HepG2 (cell line): ENCODE data around the gene MED22. TPM values are rescaled to one million over a fixed set of nuclear protein-coding genes. Genes with fewer than 3 reads are reported as not detected.

Source experiments
- ARHGAP35 ChIP-seq: sonication (generic); formaldehyde crosslinking; IDR thresholded peaks from 2 replicates; pipeline ENCODE4 v1.9.0; 2022; ENCODE audit warnings: mild to moderate bottlenecking, inconsistent platforms, moderate library complexity, missing genetic modification reagents, borderline replicate concordance
- BORCS8-MEF2B ChIP-seq: sonication (generic); formaldehyde crosslinking; IDR thresholded peaks from 2 replicates; pipeline ENCODE4 v1.8.0; 2022; ENCODE audit warnings: mild to moderate bottlenecking, missing genetic modification reagents
- DNMT1 ChIP-seq: sonication (generic); formaldehyde crosslinking; IDR thresholded peaks from 2 replicates; pipeline ENCODE4 v1.5.1; 2020; ENCODE audit warnings: mild to moderate bottlenecking, missing genetic modification reagents
- DPF2 ChIP-seq: sonication (generic); formaldehyde crosslinking; IDR thresholded peaks from 2 replicates; pipeline ENCODE4 v1.4.0; 2020; ENCODE audit warnings: mild to moderate bottlenecking, low read depth, missing genetic modification reagents, borderline replicate concordance
- GABPB1 ChIP-seq: IDR thresholded peaks from 2 replicates; pipeline ENCODE4 v1.6.1; 2016; ENCODE audit warnings: mild to moderate bottlenecking, missing genetic modification reagents, moderate library complexity, missing compliant biosample characterization
- KDM1A ChIP-seq: IDR thresholded peaks from 2 replicates; pipeline ENCODE4 v1.6.1; 2016; ENCODE audit warnings: missing compliant biosample characterization
- PHB2 ChIP-seq: fragments of 450-650 bp; IDR thresholded peaks from 2 replicates; pipeline ENCODE4 v1.6.1; 2018; ENCODE audit not compliant: partially characterized antibody
- PITX1 ChIP-seq: sonication (generic); formaldehyde crosslinking; IDR thresholded peaks from 2 replicates; pipeline ENCODE4 v1.5.1; 2020; ENCODE audit warnings: mild to moderate bottlenecking, missing genetic modification reagents
- RORA ChIP-seq: sonication (generic); formaldehyde crosslinking; IDR thresholded peaks from 2 replicates; pipeline ENCODE4 v1.5.0; 2020; ENCODE audit warnings: mild to moderate bottlenecking, missing genetic modification reagents, moderate library complexity
- SKI ChIP-seq: fragments of 450-650 bp; IDR thresholded peaks from one replicate; pipeline ENCODE4 v1.6.1; 2018; ENCODE audit warnings: mild to moderate bottlenecking; ENCODE audit not compliant: partially characterized antibody
- SPEN ChIP-seq: sonication (generic); formaldehyde crosslinking; IDR thresholded peaks from 2 replicates; pipeline ENCODE4 v1.5.1; 2020; ENCODE audit warnings: low read depth, mild to moderate bottlenecking, missing genetic modification reagents
- SRF ChIP-seq: IDR thresholded peaks from 2 replicates; pipeline ENCODE4 v1.6.1; 2011; ENCODE audit warnings: mild to moderate bottlenecking, low read depth, low read length, moderate library complexity
- ZFP41 ChIP-seq: sonication (generic); formaldehyde crosslinking; IDR thresholded peaks from 2 replicates; pipeline ENCODE4 v1.4.0; 2020; ENCODE audit warnings: mild to moderate bottlenecking, missing genetic modification reagents, borderline replicate concordance
- ZNF232 ChIP-seq: sonication (generic); formaldehyde crosslinking; IDR thresholded peaks from 2 replicates; pipeline ENCODE4 v1.4.0; 2020; ENCODE audit warnings: missing genetic modification reagents, borderline replicate concordance
- ZNF337 ChIP-seq: sonication (generic); formaldehyde crosslinking; IDR thresholded peaks from 2 replicates; pipeline ENCODE4 v1.5.1; 2020; ENCODE audit warnings: missing genetic modification reagents, low read depth, mild to moderate bottlenecking, borderline replicate concordance
- ZNF550 ChIP-seq: sonication (generic); formaldehyde crosslinking; IDR thresholded peaks from 2 replicates; pipeline ENCODE4 v1.4.0; 2020; ENCODE audit warnings: mild to moderate bottlenecking, missing genetic modification reagents, borderline replicate concordance
- polyA plus RNA-seq, 8 experiments: library from polyadenylated mRNA; depleted of rRNA in 3 of 8; stranded (reverse) in 7 of 8; unstranded in 1 of 8; fragments of >200 nt; fragmentation: Illumina TruSeq in 4 of 8; extraction: Trizol in 4 of 8; gene quantifications; 2 replicates each; pipeline versions ENCODE4 v1.2.1 to v1.2.3, GENCODE V29; 2011 to 2016; ENCODE audit warnings: low read depth in 4 of 8, missing spikeins in 1 of 8, mixed read lengths in 1 of 8; ENCODE audit not compliant: insufficient read depth in 1 of 8
- total RNA-seq, 5 experiments: library from RNA; depleted of rRNA; stranded (reverse); fragments of >200 nt; fragmentation: Illumina TruSeq; extraction: Trizol; gene quantifications; 2 replicates each; pipeline ENCODE4 v1.2.3, GENCODE V29; 2016; ENCODE audit warnings: low read depth in 1 of 5
- TF ChIP-seq, protein P1 (sequence below): sonication (generic); formaldehyde crosslinking; IDR thresholded peaks from 2 replicates; pipeline ENCODE4 v1.5.0; 2020; ENCODE audit warnings: mild to moderate bottlenecking, missing genetic modification reagents, borderline replicate concordance
- TF ChIP-seq, protein P2 (sequence below): sonication (generic); formaldehyde crosslinking; IDR thresholded peaks from 2 replicates; pipeline ENCODE4 v1.4.0; 2020; ENCODE audit warnings: missing genetic modification reagents, borderline replicate concordance
- TF ChIP-seq, protein P3 (sequence below): sonication (generic); formaldehyde crosslinking; IDR thresholded peaks from 2 replicates; pipeline ENCODE4 v1.5.0; 2020; ENCODE audit warnings: missing genetic modification reagents
- TF ChIP-seq, protein P4 (sequence below): sonication (generic); formaldehyde crosslinking; IDR thresholded peaks from 2 replicates; pipeline ENCODE4 v1.8.0; 2022; ENCODE audit warnings: missing genetic modification reagents, mild to moderate bottlenecking, borderline replicate concordance

MED22 gene
- total and polyA plus RNA-seq, 2 of the 13 experiments (the other 11 are each of a cell fraction or from before 2014, with no cell fraction given), result 15.8 to 22.1 TPM

DNA sequence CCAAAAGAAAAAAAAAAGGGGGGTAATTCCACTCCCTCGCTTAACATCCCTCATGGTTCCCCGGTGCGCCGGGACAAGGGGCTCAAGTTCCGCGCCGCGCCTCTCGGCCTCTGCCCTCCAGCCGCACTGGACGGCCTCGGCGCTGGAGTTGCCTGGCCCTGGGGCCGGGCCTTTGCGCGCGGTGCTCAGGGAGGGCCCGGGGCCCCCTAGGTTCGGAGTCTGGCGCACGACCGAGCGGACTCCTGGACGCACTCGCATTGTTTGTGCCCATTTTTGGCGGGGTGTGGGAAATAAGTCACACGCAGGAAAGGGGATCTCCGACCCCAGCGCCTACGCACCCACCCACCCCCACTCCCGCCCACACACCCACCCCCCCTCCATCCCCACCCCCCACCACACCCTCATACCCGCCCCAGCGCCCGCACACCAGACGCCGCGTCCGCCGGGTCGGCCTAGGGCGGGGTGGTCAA, 381 bp downstream of the MED22 start (continued):
- TF ChIP-seq, protein P1, sequence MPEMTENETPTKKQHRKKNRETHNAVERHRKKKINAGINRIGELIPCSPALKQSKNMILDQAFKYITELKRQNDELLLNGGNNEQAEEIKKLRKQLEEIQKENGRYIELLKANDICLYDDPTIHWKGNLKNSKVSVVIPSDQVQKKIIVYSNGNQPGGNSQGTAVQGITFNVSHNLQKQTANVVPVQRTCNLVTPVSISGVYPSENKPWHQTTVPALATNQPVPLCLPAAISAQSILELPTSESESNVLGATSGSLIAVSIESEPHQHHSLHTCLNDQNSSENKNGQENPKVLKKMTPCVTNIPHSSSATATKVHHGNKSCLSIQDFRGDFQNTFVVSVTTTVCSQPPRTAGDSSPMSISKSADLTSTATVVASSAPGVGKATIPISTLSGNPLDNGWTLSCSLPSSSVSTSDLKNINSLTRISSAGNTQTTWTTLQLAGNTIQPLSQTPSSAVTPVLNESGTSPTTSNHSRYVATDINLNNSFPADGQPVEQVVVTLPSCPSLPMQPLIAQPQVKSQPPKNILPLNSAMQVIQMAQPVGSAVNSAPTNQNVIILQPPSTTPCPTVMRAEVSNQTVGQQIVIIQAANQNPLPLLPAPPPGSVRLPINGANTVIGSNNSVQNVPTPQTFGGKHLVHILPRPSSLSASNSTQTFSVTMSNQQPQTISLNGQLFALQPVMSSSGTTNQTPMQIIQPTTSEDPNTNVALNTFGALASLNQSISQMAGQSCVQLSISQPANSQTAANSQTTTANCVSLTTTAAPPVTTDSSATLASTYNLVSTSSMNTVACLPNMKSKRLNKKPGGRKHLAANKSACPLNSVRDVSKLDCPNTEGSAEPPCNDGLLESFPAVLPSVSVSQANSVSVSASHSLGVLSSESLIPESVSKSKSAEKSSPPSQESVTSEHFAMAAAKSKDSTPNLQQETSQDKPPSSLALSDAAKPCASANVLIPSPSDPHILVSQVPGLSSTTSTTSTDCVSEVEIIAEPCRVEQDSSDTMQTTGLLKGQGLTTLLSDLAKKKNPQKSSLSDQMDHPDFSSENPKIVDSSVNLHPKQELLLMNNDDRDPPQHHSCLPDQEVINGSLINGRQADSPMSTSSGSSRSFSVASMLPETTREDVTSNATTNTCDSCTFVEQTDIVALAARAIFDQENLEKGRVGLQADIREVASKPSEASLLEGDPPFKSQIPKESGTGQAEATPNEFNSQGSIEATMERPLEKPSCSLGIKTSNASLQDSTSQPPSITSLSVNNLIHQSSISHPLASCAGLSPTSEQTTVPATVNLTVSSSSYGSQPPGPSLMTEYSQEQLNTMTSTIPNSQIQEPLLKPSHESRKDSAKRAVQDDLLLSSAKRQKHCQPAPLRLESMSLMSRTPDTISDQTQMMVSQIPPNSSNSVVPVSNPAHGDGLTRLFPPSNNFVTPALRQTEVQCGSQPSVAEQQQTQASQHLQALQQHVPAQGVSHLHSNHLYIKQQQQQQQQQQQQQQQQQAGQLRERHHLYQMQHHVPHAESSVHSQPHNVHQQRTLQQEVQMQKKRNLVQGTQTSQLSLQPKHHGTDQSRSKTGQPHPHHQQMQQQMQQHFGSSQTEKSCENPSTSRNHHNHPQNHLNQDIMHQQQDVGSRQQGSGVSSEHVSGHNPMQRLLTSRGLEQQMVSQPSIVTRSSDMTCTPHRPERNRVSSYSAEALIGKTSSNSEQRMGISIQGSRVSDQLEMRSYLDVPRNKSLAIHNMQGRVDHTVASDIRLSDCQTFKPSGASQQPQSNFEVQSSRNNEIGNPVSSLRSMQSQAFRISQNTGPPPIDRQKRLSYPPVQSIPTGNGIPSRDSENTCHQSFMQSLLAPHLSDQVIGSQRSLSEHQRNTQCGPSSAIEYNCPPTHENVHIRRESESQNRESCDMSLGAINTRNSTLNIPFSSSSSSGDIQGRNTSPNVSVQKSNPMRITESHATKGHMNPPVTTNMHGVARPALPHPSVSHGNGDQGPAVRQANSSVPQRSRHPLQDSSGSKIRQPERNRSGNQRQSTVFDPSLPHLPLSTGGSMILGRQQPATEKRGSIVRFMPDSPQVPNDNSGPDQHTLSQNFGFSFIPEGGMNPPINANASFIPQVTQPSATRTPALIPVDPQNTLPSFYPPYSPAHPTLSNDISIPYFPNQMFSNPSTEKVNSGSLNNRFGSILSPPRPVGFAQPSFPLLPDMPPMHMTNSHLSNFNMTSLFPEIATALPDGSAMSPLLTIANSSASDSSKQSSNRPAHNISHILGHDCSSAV, result no peak
- TF ChIP-seq, protein P2, sequence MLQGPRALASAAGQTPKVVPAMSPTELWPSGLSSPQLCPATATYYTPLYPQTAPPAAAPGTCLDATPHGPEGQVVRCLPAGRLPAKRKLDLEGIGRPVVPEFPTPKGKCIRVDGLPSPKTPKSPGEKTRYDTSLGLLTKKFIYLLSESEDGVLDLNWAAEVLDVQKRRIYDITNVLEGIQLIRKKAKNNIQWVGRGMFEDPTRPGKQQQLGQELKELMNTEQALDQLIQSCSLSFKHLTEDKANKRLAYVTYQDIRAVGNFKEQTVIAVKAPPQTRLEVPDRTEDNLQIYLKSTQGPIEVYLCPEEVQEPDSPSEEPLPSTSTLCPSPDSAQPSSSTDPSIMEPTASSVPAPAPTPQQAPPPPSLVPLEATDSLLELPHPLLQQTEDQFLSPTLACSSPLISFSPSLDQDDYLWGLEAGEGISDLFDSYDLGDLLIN, result no peak
- TF ChIP-seq PITX1, result no peak
- TF ChIP-seq PHB2, result no peak
- no peak for TF ChIP-seq BORCS8-MEF2B (CRISPR knock-in tag)
- TF ChIP-seq RORA (CRISPR knock-in tag), result no peak
- TF ChIP-seq, protein P3, sequence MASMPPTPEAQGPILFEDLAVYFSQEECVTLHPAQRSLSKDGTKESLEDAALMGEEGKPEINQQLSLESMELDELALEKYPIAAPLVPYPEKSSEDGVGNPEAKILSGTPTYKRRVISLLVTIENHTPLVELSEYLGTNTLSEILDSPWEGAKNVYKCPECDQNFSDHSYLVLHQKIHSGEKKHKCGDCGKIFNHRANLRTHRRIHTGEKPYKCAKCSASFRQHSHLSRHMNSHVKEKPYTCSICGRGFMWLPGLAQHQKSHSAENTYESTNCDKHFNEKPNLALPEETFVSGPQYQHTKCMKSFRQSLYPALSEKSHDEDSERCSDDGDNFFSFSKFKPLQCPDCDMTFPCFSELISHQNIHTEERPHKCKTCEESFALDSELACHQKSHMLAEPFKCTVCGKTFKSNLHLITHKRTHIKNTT (CRISPR knock-in tag), result no peak
- no peak for TF ChIP-seq SKI
- TF ChIP-seq KDM1A (CRISPR knock-in tag), result no peak
- TF ChIP-seq ARHGAP35, result no peak
- TF ChIP-seq ZNF232, result no peak
- TF ChIP-seq DNMT1 (CRISPR knock-in tag), result no peak
- TF ChIP-seq ZNF550 (CRISPR knock-in tag), result no peak
- TF ChIP-seq DPF2 (CRISPR knock-in tag), result no peak
- TF ChIP-seq GABPB1 (CRISPR knock-in tag), result no peak
- no peak for TF ChIP-seq SRF
- TF ChIP-seq, protein P4, sequence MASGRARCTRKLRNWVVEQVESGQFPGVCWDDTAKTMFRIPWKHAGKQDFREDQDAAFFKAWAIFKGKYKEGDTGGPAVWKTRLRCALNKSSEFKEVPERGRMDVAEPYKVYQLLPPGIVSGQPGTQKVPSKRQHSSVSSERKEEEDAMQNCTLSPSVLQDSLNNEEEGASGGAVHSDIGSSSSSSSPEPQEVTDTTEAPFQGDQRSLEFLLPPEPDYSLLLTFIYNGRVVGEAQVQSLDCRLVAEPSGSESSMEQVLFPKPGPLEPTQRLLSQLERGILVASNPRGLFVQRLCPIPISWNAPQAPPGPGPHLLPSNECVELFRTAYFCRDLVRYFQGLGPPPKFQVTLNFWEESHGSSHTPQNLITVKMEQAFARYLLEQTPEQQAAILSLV (CRISPR knock-in tag), result no peak
- TF ChIP-seq SPEN (CRISPR knock-in tag), result no peak
- no peak for TF ChIP-seq ZNF337 (CRISPR knock-in tag)
- TF ChIP-seq ZFP41 (CRISPR knock-in tag), result no peak
